ENCODE measurements around the gene SHC4.

DNA sequence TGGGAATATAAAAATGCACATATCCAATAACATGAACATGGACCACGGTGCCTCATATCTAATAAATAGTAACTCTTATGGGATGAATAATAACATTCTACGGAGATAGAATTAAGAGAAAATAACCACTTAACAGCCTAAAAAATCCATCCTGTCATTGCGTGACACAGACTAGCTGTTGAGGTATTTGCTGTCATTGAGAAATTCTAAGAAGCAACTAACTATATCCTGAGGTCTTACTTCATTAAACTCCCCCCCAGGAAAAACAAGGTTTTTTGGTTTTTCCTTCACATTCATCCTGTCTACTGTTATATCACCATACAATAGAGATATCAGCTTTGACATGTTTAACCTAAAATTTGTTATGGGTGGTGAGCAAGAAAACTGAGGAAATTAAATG is 167.2 kb downstream of the SHC4 start:
- TF ChIP-seq, protein P1, sequence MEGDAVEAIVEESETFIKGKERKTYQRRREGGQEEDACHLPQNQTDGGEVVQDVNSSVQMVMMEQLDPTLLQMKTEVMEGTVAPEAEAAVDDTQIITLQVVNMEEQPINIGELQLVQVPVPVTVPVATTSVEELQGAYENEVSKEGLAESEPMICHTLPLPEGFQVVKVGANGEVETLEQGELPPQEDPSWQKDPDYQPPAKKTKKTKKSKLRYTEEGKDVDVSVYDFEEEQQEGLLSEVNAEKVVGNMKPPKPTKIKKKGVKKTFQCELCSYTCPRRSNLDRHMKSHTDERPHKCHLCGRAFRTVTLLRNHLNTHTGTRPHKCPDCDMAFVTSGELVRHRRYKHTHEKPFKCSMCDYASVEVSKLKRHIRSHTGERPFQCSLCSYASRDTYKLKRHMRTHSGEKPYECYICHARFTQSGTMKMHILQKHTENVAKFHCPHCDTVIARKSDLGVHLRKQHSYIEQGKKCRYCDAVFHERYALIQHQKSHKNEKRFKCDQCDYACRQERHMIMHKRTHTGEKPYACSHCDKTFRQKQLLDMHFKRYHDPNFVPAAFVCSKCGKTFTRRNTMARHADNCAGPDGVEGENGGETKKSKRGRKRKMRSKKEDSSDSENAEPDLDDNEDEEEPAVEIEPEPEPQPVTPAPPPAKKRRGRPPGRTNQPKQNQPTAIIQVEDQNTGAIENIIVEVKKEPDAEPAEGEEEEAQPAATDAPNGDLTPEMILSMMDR (IDR thresholded peaks at IDR 0.05; ENCODE audit: insufficient read depth, low read length) = no peak
- TF ChIP-seq GABPA (IDR thresholded peaks at IDR 0.05; ENCODE audit: low read depth) = no peak
- TF ChIP-seq, protein P2, sequence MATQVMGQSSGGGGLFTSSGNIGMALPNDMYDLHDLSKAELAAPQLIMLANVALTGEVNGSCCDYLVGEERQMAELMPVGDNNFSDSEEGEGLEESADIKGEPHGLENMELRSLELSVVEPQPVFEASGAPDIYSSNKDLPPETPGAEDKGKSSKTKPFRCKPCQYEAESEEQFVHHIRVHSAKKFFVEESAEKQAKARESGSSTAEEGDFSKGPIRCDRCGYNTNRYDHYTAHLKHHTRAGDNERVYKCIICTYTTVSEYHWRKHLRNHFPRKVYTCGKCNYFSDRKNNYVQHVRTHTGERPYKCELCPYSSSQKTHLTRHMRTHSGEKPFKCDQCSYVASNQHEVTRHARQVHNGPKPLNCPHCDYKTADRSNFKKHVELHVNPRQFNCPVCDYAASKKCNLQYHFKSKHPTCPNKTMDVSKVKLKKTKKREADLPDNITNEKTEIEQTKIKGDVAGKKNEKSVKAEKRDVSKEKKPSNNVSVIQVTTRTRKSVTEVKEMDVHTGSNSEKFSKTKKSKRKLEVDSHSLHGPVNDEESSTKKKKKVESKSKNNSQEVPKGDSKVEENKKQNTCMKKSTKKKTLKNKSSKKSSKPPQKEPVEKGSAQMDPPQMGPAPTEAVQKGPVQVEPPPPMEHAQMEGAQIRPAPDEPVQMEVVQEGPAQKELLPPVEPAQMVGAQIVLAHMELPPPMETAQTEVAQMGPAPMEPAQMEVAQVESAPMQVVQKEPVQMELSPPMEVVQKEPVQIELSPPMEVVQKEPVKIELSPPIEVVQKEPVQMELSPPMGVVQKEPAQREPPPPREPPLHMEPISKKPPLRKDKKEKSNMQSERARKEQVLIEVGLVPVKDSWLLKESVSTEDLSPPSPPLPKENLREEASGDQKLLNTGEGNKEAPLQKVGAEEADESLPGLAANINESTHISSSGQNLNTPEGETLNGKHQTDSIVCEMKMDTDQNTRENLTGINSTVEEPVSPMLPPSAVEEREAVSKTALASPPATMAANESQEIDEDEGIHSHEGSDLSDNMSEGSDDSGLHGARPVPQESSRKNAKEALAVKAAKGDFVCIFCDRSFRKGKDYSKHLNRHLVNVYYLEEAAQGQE (IDR thresholded peaks at IDR 0.05; ENCODE audit: insufficient replicate concordance, low read depth) = no peak
- no peak for TF ChIP-seq POLR2AphosphoS5 (IDR thresholded peaks at IDR 0.05; ENCODE audit: low read depth)
